Stimulated activated memory B cell treated with anti-CD40 and anti-IgM and Interleukin-4, amounts not matched to agents 10 μg/mL and 1 μg/mL and 100 μg/mL, for 72 hours (primary cell): ENCODE data around the gene GSK3B.

ENCODE experiments used
- ATAC-seq: fragments of 150-1000 bp; cut with Tn5 transposase; 2 replicates; pipeline ENCODE4 v1.10.0; 2021
- H3K27ac Mint-ChIP-seq: one replicate; pipeline ENCODE4 v1.8.0; 2022; ENCODE audit warnings: mild to moderate bottlenecking, mixed read lengths
- H3K27me3 Mint-ChIP-seq: one replicate; pipeline ENCODE4 v1.8.0; 2022; ENCODE audit warnings: mixed read lengths
- H3K36me3 Mint-ChIP-seq: one replicate; pipeline ENCODE4 v1.8.0; 2022; ENCODE audit warnings: mixed read lengths
- H3K4me1 Mint-ChIP-seq: one replicate; pipeline ENCODE4 v1.8.0; 2022; ENCODE audit warnings: mixed read lengths
- H3K4me3 Mint-ChIP-seq: one replicate; pipeline ENCODE4 v1.8.0; 2022; ENCODE audit warnings: mild to moderate bottlenecking, moderate library complexity, mixed read lengths
- H3K9me3 Mint-ChIP-seq: one replicate; pipeline ENCODE4 v1.8.0; 2022; ENCODE audit warnings: mixed read lengths

Gene GSK3B

DNA sequence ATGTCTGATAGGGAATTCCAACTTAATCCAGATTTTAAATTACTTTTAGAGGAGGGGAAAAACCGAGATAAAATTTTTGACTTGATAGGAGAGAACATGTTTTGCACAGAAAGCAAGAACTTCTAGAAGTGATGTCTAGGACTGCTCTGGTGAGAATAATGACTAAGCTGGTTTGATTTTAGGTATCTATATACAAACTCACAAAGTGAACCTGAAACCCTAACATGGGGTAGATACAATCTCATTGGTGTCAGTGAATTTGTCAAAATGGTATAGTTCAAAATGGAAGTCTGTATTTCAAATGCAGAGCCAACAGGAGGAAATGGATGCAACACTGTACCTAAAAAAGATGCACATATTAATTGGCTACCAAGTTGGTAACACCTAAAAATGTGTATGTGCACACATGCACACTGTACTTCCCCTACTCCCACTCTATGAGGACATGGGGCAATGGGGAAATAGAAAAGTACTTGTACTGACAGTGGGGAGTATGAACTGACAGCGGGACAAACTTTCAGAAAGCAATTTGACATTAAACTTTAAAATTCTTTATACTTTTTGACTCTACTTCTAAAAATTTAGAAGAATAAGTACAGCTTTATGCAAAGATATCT, 259.4 kb downstream of the GSK3B start:
- H3K4me1 Mint-ChIP-seq, result peaks cover 16% of the 10 kb centered on the region
- H3K27me3 Mint-ChIP-seq, result no peaks in the 10 kb centered on the region
- ATAC-seq, result no peak
- H3K4me3 Mint-ChIP-seq, result no peak overlapping the region
- H3K9me3 Mint-ChIP-seq, result no peaks in the 10 kb centered on the region
- H3K27ac Mint-ChIP-seq, result no peak overlapping the region
- H3K36me3 Mint-ChIP-seq, result peaks cover 22% of the 10 kb centered on the region

DNA sequence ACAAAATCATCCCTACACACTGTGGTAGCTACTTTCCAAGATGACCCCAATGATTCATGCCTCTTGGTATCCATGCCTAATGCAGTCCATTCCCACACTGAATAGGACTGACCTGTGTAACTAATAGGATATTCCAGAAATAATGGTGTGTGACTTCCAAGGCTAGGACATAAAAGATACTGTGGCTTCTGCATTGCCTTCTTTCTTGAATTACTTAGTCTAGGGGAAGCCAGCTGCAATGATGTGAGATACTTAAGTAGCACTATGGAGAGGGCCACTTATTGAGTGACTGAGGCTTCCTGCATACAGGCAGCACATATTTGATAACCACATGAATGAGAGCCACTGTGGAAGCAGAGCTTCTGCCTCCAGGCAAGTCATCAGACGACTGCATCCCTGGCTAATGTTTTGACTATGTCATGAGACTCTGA, 262.3 kb downstream of the GSK3B start:
- Mint-ChIP-seq H3K27me3 (no peaks in the 10 kb centered on the region), H3K4me1 (peaks cover 16% of the 10 kb centered on the region), H3K36me3 (peaks cover 22% of the 10 kb centered on the region), H3K4me3 (no peak overlapping the region), H3K27ac (no peak overlapping the region), H3K9me3 (no peaks in the 10 kb centered on the region)
- no peak for ATAC-seq

DNA sequence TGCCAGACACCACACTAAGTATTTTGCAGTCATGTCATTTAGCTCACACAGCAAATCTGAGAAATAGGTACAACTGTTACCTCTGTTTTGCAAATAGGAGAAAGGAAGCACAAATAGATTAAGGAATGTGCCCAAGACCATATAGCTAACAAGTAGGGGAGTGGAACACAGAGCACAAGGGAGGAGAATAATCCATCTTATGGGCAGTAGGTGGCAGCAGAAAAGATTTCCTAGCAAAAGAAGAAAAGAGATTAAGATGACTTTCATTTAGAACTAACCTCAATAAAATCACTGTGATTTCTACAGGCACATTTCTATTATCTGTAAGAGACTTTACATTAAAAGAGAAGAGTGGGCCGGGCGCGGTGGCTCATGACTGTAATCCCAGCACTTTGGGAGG, 263.2 kb downstream of the GSK3B start:
- Mint-ChIP-seq H3K4me1 (peaks cover 16% of the 10 kb centered on the region), H3K27me3 (no peaks in the 10 kb centered on the region), H3K4me3 (no peak overlapping the region), H3K36me3 (peaks cover 28% of the 10 kb centered on the region), H3K9me3 (no peaks in the 10 kb centered on the region), H3K27ac (no peak overlapping the region)
- no peak for ATAC-seq

DNA sequence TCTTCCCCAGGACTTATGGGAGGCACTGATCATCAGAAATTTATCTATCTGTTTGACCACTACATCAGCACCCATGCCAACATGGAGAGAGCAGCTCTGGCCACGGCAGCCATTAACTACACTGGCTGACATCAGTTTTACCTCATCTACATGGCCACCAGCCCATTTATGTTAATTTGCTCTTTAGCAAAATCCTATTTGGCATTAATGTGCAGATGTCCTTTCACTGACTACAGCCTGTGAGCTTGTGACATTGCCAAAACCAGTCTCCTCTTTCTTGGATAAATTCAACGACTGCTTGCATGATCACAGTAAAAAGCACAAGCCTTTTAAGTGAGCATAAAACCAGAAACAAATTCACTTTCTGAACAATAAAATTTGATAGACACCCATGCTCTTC, 264.8 kb downstream of the GSK3B start:
- Mint-ChIP-seq H3K27me3 (no peaks in the 10 kb centered on the region), H3K27ac (no peak overlapping the region), H3K4me3 (no peak overlapping the region), H3K9me3 (no peaks in the 10 kb centered on the region), H3K4me1 (peaks cover 6% of the 10 kb centered on the region), H3K36me3 (peaks cover 27% of the 10 kb centered on the region)
- ATAC-seq, result no peak

DNA sequence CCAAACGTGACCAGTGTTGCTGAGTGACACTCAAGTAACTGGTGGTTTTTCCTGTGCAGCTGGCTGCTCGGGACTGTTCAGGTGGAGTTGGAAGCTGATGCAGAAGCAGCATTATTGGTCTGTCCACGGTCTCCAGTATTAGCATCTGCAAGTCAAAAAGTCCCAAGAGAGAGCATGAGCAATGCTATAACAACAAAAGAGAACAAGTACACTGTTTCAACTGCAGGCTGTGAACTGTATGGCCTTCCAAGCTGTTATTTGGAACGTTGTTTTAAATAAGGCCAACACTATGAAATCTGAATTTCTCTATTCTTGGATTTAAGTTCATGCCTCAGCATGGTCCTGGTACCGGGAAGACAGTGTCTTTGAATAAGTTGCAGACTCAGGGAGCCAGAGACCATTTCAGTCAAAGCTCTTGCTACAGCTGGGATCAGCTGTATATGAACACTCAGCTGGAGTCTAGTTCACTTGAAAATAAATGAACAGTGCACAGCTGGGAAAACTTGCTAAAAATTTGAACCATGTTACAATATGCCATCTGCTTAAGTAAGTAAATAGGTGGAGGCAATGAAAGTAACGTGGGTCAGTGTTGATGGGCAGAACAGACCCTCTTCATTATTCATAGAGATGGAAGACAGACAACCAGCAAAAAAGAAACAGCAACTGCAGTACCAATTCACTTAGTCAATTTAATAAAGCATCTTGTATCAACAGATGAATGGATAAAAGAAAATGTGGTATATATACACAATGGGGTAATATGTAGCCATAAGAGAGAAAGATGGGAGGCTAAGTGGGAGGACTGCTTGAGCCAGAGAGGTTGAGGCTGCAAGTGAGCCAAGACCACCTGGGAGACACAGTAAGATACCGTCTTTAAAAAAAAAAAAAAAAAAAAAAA, 267.3 kb downstream of the GSK3B start:
- Mint-ChIP-seq H3K4me3 (no peak overlapping the region), H3K4me1 (peaks cover 6% of the 10 kb centered on the region), H3K27ac (no peak overlapping the region)

DNA sequence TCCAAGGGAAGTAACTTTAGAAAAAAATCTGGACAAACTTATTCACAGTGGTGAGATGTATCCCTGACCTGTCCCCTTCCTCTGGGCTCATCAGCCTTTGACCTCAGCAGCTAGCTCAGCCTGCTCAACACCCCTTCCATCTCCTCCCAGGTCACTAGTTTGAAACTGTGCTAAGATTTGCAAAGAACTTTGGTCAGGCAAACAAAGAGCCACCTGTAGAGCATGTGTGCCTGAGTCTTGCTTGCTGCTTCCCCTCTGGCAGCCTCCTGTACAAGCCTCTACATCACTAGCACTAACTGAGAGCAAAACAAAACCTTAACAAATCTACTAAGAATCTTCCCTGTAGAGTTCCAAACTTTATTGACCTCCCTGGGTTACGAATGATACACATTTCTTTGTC, 268.4 kb downstream of the GSK3B start:
- H3K4me3 Mint-ChIP-seq, result no peak overlapping the region
- peaks cover under 1% of the 10 kb centered on the region for H3K4me1 Mint-ChIP-seq
- no peaks in the 10 kb centered on the region for H3K9me3 Mint-ChIP-seq
- H3K27me3 Mint-ChIP-seq, result no peaks in the 10 kb centered on the region
- peaks cover 17% of the 10 kb centered on the region for H3K36me3 Mint-ChIP-seq
- ATAC-seq, result no peak
- H3K27ac Mint-ChIP-seq, result no peak overlapping the region

More for the DNA sequence above, 267.3 kb downstream of the GSK3B start:
- H3K27me3 Mint-ChIP-seq, result no peaks in the 10 kb centered on the region
- H3K9me3 Mint-ChIP-seq, result no peaks in the 10 kb centered on the region
- peaks cover 21% of the 10 kb centered on the region for H3K36me3 Mint-ChIP-seq
- no peak for ATAC-seq

DNA sequence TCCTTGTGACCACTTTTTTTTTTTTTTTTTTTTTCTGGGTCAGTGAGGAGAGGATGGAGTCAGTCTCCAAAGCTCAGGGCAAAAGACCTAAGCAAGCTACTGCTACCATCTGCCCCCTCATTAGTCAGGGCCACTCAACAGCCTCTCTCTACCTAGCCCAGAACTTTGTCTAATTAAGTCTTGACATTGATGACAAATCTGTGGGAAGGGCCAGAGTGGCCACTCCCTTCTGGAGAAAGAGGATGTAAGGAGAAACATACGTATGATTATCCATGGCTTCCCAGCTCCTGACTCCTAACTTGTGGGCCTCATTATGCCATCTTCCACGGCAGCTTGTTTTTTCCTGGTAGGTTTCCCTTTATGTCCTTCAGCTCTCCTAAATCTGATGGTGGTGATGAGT, 274.4 kb downstream of the GSK3B start:
- Mint-ChIP-seq H3K36me3 (no peaks in the 10 kb centered on the region), H3K9me3 (no peaks in the 10 kb centered on the region)

DNA sequence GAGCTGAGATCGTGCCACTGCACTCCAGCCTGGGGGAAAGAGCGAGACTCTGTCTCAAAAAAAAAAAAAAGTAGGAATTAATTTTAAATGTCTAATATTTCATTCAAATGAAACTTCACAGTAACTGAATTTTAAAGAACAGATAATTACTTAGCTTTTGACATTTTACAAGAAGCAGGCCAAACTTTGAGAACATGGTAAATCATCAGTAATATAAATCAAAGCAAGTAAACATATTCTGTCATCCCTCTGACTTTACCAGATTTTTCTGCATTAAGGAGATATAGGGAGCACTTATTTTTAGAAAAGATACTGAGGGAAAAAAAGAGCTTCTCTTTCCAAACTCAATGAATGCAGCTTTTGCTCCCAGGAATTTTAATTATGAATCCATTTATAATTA, 275.3 kb downstream of the GSK3B start:
- no peaks in the 10 kb centered on the region for H3K27me3 Mint-ChIP-seq
- no peak for ATAC-seq
- no peaks in the 10 kb centered on the region for H3K4me1 Mint-ChIP-seq
- no peak overlapping the region for H3K4me3 Mint-ChIP-seq
- H3K27ac Mint-ChIP-seq, result no peak overlapping the region
- H3K36me3 Mint-ChIP-seq, result no peaks in the 10 kb centered on the region
- H3K9me3 Mint-ChIP-seq, result no peaks in the 10 kb centered on the region

More for the DNA sequence above, 274.4 kb downstream of the GSK3B start:
- Mint-ChIP-seq H3K4me1 (no peaks in the 10 kb centered on the region), H3K27me3 (no peaks in the 10 kb centered on the region), H3K4me3 (no peak overlapping the region), H3K27ac (no peak overlapping the region)
- no peak for ATAC-seq

DNA sequence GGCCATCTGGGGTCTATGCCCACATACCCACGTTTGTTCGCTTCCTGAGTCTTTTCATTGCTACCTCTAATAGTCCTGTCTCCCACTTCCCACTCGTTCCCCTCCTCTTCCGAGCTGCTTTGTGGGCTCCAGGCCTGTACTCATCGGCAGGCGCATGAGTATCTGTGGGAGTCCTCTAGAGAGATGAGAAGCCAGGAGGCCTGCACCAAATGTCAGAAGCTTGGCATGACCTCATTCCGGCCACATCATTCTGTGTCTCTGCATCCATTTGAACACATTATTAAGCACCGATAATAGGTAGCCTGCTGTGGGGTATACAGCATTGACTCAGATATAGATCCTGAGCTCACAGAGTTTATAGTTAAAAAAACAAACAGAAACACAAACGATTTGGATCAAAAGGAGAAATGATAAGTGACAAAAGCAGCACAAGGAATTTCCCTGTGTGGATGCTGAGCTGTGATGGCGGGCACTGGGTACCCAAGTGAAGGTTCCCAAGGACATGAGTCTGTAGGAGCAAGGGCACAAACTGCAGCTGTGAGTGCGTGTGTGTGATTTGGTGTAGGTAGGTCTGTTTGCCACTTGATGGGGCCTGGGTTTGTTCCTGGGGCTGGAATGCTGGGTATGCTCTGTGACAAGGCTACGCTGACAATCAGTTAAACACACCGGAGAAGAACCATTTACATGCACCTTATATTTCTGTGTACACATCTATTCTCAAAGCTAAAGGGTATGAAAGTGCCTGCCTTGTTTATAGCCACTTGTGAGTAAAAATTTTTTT, 276.5 kb downstream of the GSK3B start:
- Mint-ChIP-seq H3K36me3 (no peaks in the 10 kb centered on the region), H3K27me3 (no peaks in the 10 kb centered on the region), H3K9me3 (no peaks in the 10 kb centered on the region), H3K27ac (no peak overlapping the region), H3K4me3 (no peak overlapping the region), H3K4me1 (no peaks in the 10 kb centered on the region)
- no peak for ATAC-seq

DNA sequence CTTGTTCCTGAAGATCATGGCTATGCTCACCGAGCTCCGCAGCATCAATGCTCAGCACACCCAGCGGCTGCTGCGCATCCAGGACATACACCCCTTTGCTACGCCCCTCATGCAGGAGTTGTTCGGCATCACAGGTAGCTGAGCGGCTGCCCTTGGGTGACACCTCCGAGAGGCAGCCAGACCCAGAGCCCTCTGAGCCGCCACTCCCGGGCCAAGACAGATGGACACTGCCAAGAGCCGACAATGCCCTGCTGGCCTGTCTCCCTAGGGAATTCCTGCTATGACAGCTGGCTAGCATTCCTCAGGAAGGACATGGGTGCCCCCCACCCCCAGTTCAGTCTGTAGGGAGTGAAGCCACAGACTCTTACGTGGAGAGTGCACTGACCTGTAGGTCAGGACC, 277.2 kb downstream of the GSK3B start:
- H3K4me1 Mint-ChIP-seq, result no peaks in the 10 kb centered on the region
- no peak for ATAC-seq
- H3K36me3 Mint-ChIP-seq, result no peaks in the 10 kb centered on the region
- H3K27ac Mint-ChIP-seq, result no peak overlapping the region
- H3K9me3 Mint-ChIP-seq, result no peaks in the 10 kb centered on the region
- no peak overlapping the region for H3K4me3 Mint-ChIP-seq
- H3K27me3 Mint-ChIP-seq, result no peaks in the 10 kb centered on the region

DNA sequence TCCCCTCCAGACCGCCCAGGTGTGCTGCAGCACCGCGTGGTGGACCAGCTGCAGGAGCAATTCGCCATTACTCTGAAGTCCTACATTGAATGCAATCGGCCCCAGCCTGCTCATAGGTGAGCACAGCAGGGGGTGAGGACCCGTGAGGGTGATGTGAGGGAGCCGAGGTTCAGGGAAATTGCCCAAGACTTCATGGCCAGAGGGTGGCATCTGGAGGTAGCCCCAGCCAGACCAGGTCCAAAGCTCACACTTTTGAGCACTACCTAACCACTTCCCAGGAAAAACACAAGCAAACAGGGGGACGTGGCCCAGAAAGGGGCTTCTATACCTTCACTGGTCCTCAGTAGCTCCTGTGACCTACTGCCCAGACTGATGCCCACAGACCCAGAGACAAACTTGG, 278.5 kb downstream of the GSK3B start:
- Mint-ChIP-seq H3K4me1 (no peaks in the 10 kb centered on the region), H3K27me3 (no peaks in the 10 kb centered on the region), H3K4me3 (no peak overlapping the region), H3K9me3 (no peaks in the 10 kb centered on the region), H3K27ac (no peak overlapping the region), H3K36me3 (no peaks in the 10 kb centered on the region)
- no peak for ATAC-seq

DNA sequence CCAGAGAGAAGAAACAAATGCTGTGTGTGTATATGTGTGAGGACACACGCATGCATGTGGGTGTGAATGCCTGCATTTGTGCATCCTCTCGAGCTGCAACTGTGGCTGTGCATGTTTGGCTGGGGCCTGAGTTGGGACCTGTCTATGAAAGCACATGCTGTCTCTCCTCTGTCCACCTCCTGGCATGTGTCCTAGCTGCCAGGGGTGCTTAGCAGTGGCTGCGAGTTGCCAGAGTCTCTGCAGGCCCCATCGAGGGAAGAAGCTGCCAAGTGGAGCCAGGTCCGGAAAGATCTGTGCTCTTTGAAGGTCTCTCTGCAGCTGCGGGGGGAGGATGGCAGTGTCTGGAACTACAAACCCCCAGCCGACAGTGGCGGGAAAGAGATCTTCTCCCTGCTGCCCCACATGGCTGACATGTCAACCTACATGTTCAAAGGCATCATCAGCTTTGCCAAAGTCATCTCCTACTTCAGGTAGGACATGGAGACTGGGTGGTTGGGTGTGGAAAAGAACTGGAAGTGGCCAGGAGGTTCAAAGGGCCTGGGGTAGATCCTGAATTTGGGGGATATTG, 281.7 kb downstream of the GSK3B start:
- ATAC-seq, result no peak
- H3K36me3 Mint-ChIP-seq, result no peaks in the 10 kb centered on the region
- H3K4me1 Mint-ChIP-seq, result peaks cover 10% of the 10 kb centered on the region
- H3K9me3 Mint-ChIP-seq, result no peaks in the 10 kb centered on the region
- H3K27me3 Mint-ChIP-seq, result no peaks in the 10 kb centered on the region
- no peak overlapping the region for H3K27ac Mint-ChIP-seq
- no peak overlapping the region for H3K4me3 Mint-ChIP-seq

DNA sequence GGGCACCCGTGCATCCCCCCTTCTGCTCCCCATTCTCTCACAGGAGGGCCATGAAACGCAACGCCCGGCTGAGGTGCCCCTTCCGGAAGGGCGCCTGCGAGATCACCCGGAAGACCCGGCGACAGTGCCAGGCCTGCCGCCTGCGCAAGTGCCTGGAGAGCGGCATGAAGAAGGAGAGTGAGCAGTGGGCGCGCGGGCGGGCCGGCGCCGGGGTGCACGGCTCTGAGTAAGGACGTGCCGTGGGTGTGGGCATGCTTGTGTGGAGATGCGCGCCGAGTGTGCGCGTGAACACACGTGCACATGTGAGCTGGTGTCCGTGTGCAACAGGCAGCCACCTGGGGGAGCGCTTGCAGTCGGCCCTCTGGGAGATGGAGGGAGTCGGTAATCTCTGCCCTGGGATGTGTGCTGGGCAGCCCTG, 284.2 kb downstream of the GSK3B start:
- peaks cover 10% of the 10 kb centered on the region for H3K4me1 Mint-ChIP-seq
- H3K4me3 Mint-ChIP-seq, result peak overlapping the region; percentile 84
- H3K27ac Mint-ChIP-seq, result peak overlapping the region; percentile 89
- H3K36me3 Mint-ChIP-seq, result no peaks in the 10 kb centered on the region
- H3K9me3 Mint-ChIP-seq, result no peaks in the 10 kb centered on the region
- no peaks in the 10 kb centered on the region for H3K27me3 Mint-ChIP-seq
- peak; percentile 88 for ATAC-seq

DNA sequence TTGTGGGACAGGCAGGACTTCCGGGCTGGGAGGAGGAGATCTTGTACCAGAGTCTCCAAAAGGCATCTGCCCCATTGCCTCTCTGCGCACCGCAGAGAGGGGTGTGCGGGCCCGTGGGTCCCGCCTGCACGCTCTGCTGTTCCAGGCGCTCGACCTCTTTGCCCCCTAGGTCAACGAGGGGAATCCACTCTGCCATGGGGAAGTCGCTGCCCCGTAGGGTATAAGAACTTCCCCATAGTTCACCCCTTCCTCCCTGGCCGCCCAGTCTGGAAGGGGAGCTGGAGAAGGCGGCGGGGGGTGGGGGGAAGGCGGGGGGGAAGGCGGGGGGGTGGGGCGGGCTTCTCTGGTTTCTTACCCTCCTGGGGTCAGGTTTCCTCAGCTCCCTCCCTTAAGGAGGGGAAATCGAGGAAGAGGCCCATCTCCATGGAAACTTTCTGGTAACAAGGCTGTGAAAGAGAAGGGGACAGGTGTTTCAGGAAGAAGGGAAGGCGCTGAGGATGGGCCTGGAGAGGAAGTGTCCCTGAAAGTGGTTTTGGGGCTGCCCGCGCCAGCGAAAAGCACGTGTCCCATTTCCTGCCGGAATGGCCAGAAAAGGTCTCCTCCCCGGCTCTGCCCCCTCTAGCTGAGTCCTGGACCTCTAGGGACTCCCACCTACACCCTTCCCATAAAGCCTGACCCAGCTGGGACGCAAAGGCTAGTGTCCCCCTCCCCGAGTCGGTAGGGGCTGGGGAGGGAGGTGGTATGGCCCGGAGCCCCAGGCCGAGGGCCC, 284.8 kb downstream of the GSK3B start:
- Mint-ChIP-seq H3K4me3 (peak overlapping the region; percentile 84), H3K9me3 (peaks cover 3% of the 10 kb centered on the region), H3K4me1 (peaks cover 10% of the 10 kb centered on the region), H3K27ac (peak overlapping the region; percentile 89), H3K36me3 (no peaks in the 10 kb centered on the region), H3K27me3 (no peaks in the 10 kb centered on the region)
- no peak for ATAC-seq
